K562 (cell line): Measurements from ENCODE around the gene ITGB1BP2. TPM values are rescaled to one million over a fixed set of nuclear protein-coding genes. Genes with fewer than 3 reads are reported as not detected.

Experiments
- AFF1 ChIP-seq, 2 experiments: fragments of 450-650 bp; IDR thresholded peaks; 2 replicates each; pipeline ENCODE4 v1.6.1; 2018; ENCODE audit warnings: mild to moderate bottlenecking in 2 of 2, low read depth in 1 of 2; ENCODE audit not compliant: partially characterized antibody in 2 of 2
- CBFA2T3 ChIP-seq: fragments of 450-650 bp; IDR thresholded peaks from 2 replicates; pipeline ENCODE4 v1.6.1; 2017
- DNMT1 ChIP-seq: fragments of 450-650 bp; IDR thresholded peaks from 2 replicates; pipeline ENCODE4 v1.6.1; 2016; ENCODE audit warnings: antibody characterized with exemption, mild to moderate bottlenecking
- HMBOX1 ChIP-seq: sonication (generic); IDR thresholded peaks from 2 replicates; pipeline ENCODE4 v1.6.1; 2016
- JUNB ChIP-seq: fragments of 450-650 bp; formaldehyde crosslinking; conservative IDR thresholded peaks from 2 replicates; pipeline ENCODE4 v1.4.0; 2020; ENCODE audit warnings: mild to moderate bottlenecking
- KAT2B ChIP-seq: IDR thresholded peaks from one replicate; pipeline ENCODE4 v1.6.1; 2012; ENCODE audit warnings: low read depth, mild to moderate bottlenecking, control low read depth, inconsistent platforms, low read length, moderate library complexity
- LCOR ChIP-seq: sonication (generic); formaldehyde crosslinking; IDR thresholded peaks from 2 replicates; pipeline ENCODE4 v1.8.0; 2022; ENCODE audit warnings: mild to moderate bottlenecking, missing genetic modification reagents
- MYNN ChIP-seq, 2 experiments: sonication (generic); formaldehyde crosslinking in 1 of 2; IDR thresholded peaks; 2 replicates each; pipeline versions ENCODE4 v1.5.0 to v1.6.1; 2016 to 2020; ENCODE audit warnings: antibody characterized with exemption in 1 of 2, missing genetic modification reagents in 1 of 2
- RBM25 ChIP-seq: fragments of 200-400 bp; formaldehyde crosslinking; IDR thresholded peaks from 2 replicates; pipeline ENCODE4 v1.6.1; 2018; ENCODE audit warnings: low read length, low read depth, moderate library complexity; ENCODE audit not compliant: severe bottlenecking
- RERE ChIP-seq: sonication (generic); formaldehyde crosslinking; IDR thresholded peaks from 2 replicates; pipeline ENCODE4 v1.8.0; 2023; ENCODE audit warnings: missing genetic modification reagents, mild to moderate bottlenecking, borderline replicate concordance
- UBTF ChIP-seq, 2 experiments: IDR thresholded peaks; 2 replicates each; pipeline ENCODE4 v1.6.1; 2012; ENCODE audit warnings: improper control_type of control experiment in 2 of 2, low read depth in 2 of 2, low read length in 2 of 2, borderline replicate concordance in 1 of 2
- ZNF384 ChIP-seq: IDR thresholded peaks from 2 replicates; pipeline ENCODE4 v1.6.1; 2012; ENCODE audit warnings: low read depth, low read length, improper control_type of control experiment
- ZNF41 ChIP-seq: fragments of 250-450 bp; sonication (Bioruptor Pico); conservative IDR thresholded peaks from 2 replicates; pipeline ENCODE4 v1.4.0; 2020; ENCODE audit warnings: mild to moderate bottlenecking
- ZNF699 ChIP-seq: fragments of 250-450 bp; sonication (Bioruptor Pico); IDR thresholded peaks from 2 replicates; pipeline ENCODE4 v1.8.0; 2021; ENCODE audit warnings: mild to moderate bottlenecking, moderate library complexity; ENCODE audit not compliant: insufficient replicate concordance
- polyA plus RNA-seq, 8 experiments: library from polyadenylated mRNA; depleted of rRNA in 4 of 8; stranded (reverse) in 5 of 8; unstranded in 3 of 8; fragments of >200 nt; fragmentation: Nextera tagmentation in 2 of 8; fragmentation: Illumina TruSeq in 1 of 8; extraction: Ambion mirVana in 2 of 8; extraction: Trizol in 1 of 8; gene quantifications; 2 replicates each; pipeline versions ENCODE4 v1.2.1 to v1.2.3, GENCODE V29; 2011 to 2014; ENCODE audit warnings: inconsistent platforms in 1 of 8, missing spikeins in 1 of 8
- total RNA-seq, 7 experiments: library from RNA; depleted of rRNA in 6 of 7; stranded (reverse); fragments of >200 nt in 6 of 7; fragmentation: Illumina TruSeq in 2 of 7; extraction: Trizol in 2 of 7; gene quantifications; 2 replicates each; pipeline versions ENCODE4 v1.2.1 to v1.2.3, GENCODE V29; 2011 to 2021; ENCODE audit warnings: low replicate concordance in 1 of 7

Gene ITGB1BP2
- total and polyA plus RNA-seq, 9 of the 15 experiments (the other 6 are each of a cell fraction or from before 2014, with no cell fraction given) = 1.6 to 4.0 (median 1.9) TPM

- no peak for TF ChIP-seq AFF1 (IDR thresholded peaks at IDR 0.05; ENCODE audit: low read depth in 1 of 2, partially characterized antibody in 2 of 2)
- no peak for TF ChIP-seq LCOR
- TF ChIP-seq DNMT1 = no peak
- no peak for TF ChIP-seq MYNN (IDR thresholded peaks at IDR 0.05)
- TF ChIP-seq MYNN (CRISPR knock-in tag; IDR thresholded peaks at IDR 0.05) = no peak
- TF ChIP-seq ZNF41 (CRISPR knock-in tag) = no peak
- TF ChIP-seq JUNB (CRISPR knock-in tag) = no peak
- TF ChIP-seq CBFA2T3 = no peak
- no peak for TF ChIP-seq KAT2B
- TF ChIP-seq UBTF (IDR thresholded peaks at IDR 0.05; ENCODE audit: borderline replicate concordance in 1 of 2, low read depth in 2 of 2, low read length in 2 of 2) = 0 out of 4 replicates have a peak, but pooled peaks of 1 of the 2 experiments have one; percentile 77
- no peak for TF ChIP-seq RERE (CRISPR knock-in tag)
- no peak for TF ChIP-seq HMBOX1
- peak; percentile 49 for TF ChIP-seq RBM25
- TF ChIP-seq ZNF384 = no peak
- TF ChIP-seq ZNF699 (CRISPR knock-in tag) = no peak
Observed at GRCh38 chrX:71283403-71284143, 18.0 kb upstream of the ITGB1BP2 start, which contains the start of gene NONO (continued).
